Measurements from ENCODE around the gene KIAA0930. TPM values are rescaled to one million over a fixed set of nuclear protein-coding genes. Genes with fewer than 3 reads are reported as not detected.

Gene KIAA0930
- polyA plus RNA-seq, 1 of the 3 experiments (the other 2 are of a cell fraction) = 80.8 TPM

DNA sequence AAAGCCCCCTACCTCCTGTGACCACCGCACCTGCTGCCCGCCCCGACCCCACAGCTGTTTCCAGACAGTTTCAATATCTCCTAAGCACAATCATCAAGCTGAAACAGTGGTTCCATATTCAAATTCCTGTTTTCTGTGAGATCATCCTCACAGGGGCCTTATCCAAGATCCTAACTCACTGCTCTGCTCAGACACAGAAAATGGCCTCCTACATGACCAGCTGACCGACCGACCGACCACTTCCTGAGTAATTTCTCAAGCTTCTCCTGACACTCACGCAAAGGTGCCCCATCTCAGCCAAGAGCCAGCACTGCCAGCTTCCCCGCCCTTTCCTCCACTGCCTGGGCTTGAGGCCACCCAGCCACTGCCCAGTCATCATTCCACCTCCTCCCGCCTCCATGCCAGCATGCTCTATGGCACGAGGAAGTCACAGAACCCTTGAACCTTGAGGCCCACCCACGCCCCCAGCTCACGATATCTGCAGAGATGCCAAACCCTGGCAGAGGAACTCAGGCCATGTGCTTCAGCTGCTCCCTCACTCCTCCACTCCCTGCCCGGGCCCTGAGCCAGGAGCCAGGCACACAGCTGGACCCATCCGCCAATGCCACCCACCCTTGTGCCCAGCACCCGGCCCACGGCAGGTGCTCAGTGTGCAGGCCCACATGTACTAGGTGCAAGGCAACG lies 14.0 kb downstream of the KIAA0930 start:
- Histone ChIP-seq H3K4me2 (no peak overlapping the region), H2AFZ (ENCODE audit: low read depth) (no peak overlapping the region), H4K20me1 (ENCODE audit: insufficient read depth) (peaks cover 23% of the 10 kb centered on the region; the same call in 1 of the 2 replicates), H3K9me3 (no peaks in the 10 kb centered on the region), H3K36me3 (replicated peaks in 1 of 2; ENCODE audit: control insufficient read depth in 1 of 2, insufficient read depth in 2 of 2, low read length in 1 of 2) (no peaks in the 10 kb centered on the region), H3K27ac (ENCODE audit: low read depth in 2 of 2, low read length in 1 of 2) (no peak overlapping the region), H3K4me1 (ENCODE audit: control insufficient read depth in 1 of 2, insufficient read depth in 2 of 2, low read depth in 1 of 2, low read length in 1 of 2) (peaks cover 0 to 28% of the 10 kb centered on the region in 2 experiments; a peak in 1 of 4 replicates), H3K79me2 (ENCODE audit: insufficient read depth) (peaks cover 18% of the 10 kb centered on the region), H3K27me3 (ENCODE audit: insufficient read depth) (no peaks in the 10 kb centered on the region), H3K9me2 (no peaks in the 10 kb centered on the region), H3K9ac (no peak overlapping the region), H3K4me3 (ENCODE audit: low read depth in 2 of 2, low read length in 1 of 2) (no peak overlapping the region), H3F3A (replicated peaks; ENCODE audit: insufficient read depth) (no peaks in the 10 kb centered on the region)
- POLR2A ChIA-PET = no interaction called here
- no peak for TF ChIP-seq RCOR1 (IDR thresholded peaks at IDR 0.05; ENCODE audit: low read length)
- TF ChIP-seq POLR2AphosphoS5 (IDR thresholded peaks at IDR 0.05; ENCODE audit: low read depth, low read length) = no peak
- TF ChIP-seq YY1 (IDR thresholded peaks at IDR 0.05; ENCODE audit: low read depth) = no peak
- no peak for TF ChIP-seq CHD2 (IDR thresholded peaks at IDR 0.05; ENCODE audit: low read length, partially characterized antibody)
- TF ChIP-seq, protein P1, sequence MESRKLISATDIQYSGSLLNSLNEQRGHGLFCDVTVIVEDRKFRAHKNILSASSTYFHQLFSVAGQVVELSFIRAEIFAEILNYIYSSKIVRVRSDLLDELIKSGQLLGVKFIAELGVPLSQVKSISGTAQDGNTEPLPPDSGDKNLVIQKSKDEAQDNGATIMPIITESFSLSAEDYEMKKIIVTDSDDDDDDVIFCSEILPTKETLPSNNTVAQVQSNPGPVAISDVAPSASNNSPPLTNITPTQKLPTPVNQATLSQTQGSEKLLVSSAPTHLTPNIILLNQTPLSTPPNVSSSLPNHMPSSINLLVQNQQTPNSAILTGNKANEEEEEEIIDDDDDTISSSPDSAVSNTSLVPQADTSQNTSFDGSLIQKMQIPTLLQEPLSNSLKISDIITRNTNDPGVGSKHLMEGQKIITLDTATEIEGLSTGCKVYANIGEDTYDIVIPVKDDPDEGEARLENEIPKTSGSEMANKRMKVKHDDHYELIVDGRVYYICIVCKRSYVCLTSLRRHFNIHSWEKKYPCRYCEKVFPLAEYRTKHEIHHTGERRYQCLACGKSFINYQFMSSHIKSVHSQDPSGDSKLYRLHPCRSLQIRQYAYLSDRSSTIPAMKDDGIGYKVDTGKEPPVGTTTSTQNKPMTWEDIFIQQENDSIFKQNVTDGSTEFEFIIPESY (IDR thresholded peaks at IDR 0.05; ENCODE audit: borderline replicate concordance, low read depth) = no peak
- no peak for TF ChIP-seq TCF12 (IDR thresholded peaks at IDR 0.05)
- TF ChIP-seq RAD21 (IDR thresholded peaks at IDR 0.05; ENCODE audit: low read length) = no peak
- TF ChIP-seq, protein P2, sequence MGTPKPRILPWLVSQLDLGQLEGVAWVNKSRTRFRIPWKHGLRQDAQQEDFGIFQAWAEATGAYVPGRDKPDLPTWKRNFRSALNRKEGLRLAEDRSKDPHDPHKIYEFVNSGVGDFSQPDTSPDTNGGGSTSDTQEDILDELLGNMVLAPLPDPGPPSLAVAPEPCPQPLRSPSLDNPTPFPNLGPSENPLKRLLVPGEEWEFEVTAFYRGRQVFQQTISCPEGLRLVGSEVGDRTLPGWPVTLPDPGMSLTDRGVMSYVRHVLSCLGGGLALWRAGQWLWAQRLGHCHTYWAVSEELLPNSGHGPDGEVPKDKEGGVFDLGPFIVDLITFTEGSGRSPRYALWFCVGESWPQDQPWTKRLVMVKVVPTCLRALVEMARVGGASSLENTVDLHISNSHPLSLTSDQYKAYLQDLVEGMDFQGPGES (IDR thresholded peaks at IDR 0.05; ENCODE audit: low read depth, low read length) = no peak
- TF ChIP-seq, protein P3, sequence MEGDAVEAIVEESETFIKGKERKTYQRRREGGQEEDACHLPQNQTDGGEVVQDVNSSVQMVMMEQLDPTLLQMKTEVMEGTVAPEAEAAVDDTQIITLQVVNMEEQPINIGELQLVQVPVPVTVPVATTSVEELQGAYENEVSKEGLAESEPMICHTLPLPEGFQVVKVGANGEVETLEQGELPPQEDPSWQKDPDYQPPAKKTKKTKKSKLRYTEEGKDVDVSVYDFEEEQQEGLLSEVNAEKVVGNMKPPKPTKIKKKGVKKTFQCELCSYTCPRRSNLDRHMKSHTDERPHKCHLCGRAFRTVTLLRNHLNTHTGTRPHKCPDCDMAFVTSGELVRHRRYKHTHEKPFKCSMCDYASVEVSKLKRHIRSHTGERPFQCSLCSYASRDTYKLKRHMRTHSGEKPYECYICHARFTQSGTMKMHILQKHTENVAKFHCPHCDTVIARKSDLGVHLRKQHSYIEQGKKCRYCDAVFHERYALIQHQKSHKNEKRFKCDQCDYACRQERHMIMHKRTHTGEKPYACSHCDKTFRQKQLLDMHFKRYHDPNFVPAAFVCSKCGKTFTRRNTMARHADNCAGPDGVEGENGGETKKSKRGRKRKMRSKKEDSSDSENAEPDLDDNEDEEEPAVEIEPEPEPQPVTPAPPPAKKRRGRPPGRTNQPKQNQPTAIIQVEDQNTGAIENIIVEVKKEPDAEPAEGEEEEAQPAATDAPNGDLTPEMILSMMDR (IDR thresholded peaks at IDR 0.05) = no peak
- no peak for TF ChIP-seq FOXM1 (IDR thresholded peaks at IDR 0.05; ENCODE audit: low read depth)
- no peak for TF ChIP-seq SMC3 (IDR thresholded peaks at IDR 0.05; ENCODE audit: low read depth, low read length)
- 92% methylated on average over 13 of the region's 17 CpGs for WGBS (ENCODE audit: low lambda C conversion rate)
- CTCF ChIA-PET = interaction anchor here (1.1 kb wide), 1 partner anchor 17 kb away, joined by 4 read pairs; no protein-coding TSS in a partner anchor
- DNase-seq = no peak
